Stimulated activated CD4-positive, alpha-beta T cell treated with anti-CD3 and anti-CD28 coated beads, Interleukin-2, amount 100 ng/mL, for 48 hours (primary cell): ENCODE results near the gene SHCBP1L.

ENCODE experiments used
- DNase-seq, 2 donors: peaks; one replicate each; pipeline ENCODE4 v3.0.0-alpha.2; 2020

Gene SHCBP1L

GRCh38 chr1:182952677-182953444, at the start of gene SHCBP1L:
SHCBP1L (minus strand) TSS chr1:182953166; CDS start chr1:182953133, 33 bp downstream.
- DNase-seq, result no peak

GRCh38 chr1:183002267-183002666, 49.3 kb upstream of the SHCBP1L start:
- DNase-seq, result no peak

GRCh38 chr1:183000167-183000962, 47.4 kb upstream of the SHCBP1L start:
- no peak for DNase-seq

GRCh38 chr1:182998482-182998881, 45.5 kb upstream of the SHCBP1L start:
- no peak for DNase-seq

GRCh38 chr1:182996816-182997215, 43.9 kb upstream of the SHCBP1L start:
- DNase-seq, result no peak

- no peak for DNase-seq
Measured at GRCh38 chr1:182995894-182996293, 42.9 kb upstream of the SHCBP1L start.

GRCh38 chr1:182993746-182994145, 40.8 kb upstream of the SHCBP1L start:
- DNase-seq, result no peak

- no peak for DNase-seq
Measured at GRCh38 chr1:182990413-182991144, 37.6 kb upstream of the SHCBP1L start.

- DNase-seq, result no peak
Measured at GRCh38 chr1:182985876-182986275, 32.9 kb upstream of the SHCBP1L start.

- no peak for DNase-seq
Measured at GRCh38 chr1:182984621-182985020, 31.7 kb upstream of the SHCBP1L start.

- DNase-seq, result no peak
Measured at GRCh38 chr1:182984138-182984537, 31.2 kb upstream of the SHCBP1L start.

GRCh38 chr1:182978151-182978853, 25.3 kb upstream of the SHCBP1L start:
- no peak for DNase-seq

- no peak for DNase-seq
Measured at GRCh38 chr1:182977480-182977879, 24.5 kb upstream of the SHCBP1L start.

GRCh38 chr1:182974506-182975191, 21.7 kb upstream of the SHCBP1L start:
- no peak for DNase-seq

- DNase-seq, result no peak
Measured at GRCh38 chr1:182972829-182973228, 19.9 kb upstream of the SHCBP1L start.

GRCh38 chr1:182972231-182972630, 19.3 kb upstream of the SHCBP1L start:
- DNase-seq, result no peak

- DNase-seq, result no peak
Measured at GRCh38 chr1:182971219-182971618, 18.3 kb upstream of the SHCBP1L start.

- DNase-seq, result no peak
Measured at GRCh38 chr1:182968836-182969734, 16.1 kb upstream of the SHCBP1L start.

GRCh38 chr1:182968151-182968741, 15.3 kb upstream of the SHCBP1L start:
- DNase-seq, result no peak

- no peak for DNase-seq
Measured at GRCh38 chr1:182965861-182966260, 12.9 kb upstream of the SHCBP1L start.

GRCh38 chr1:182965096-182965495, 12.1 kb upstream of the SHCBP1L start:
- DNase-seq, result no peak
